Stimulated activated CD4-positive, alpha-beta T cell treated with anti-CD3 and anti-CD28 coated beads, Interleukin-15, amount 100 ng/mL, for 24 hours (primary cell): ENCODE data around the gene SMC4.
A peak's percentile ranks its signal among the peaks of the same experiment; 100 is the strongest.
"Not testable (repeated sequence)": the region's sequence is repeated elsewhere in the genome, so short reads cannot be mapped to it uniquely, and the experiment has no call there.

Experiments used
- DNase-seq: peaks from one replicate; pipeline ENCODE4 v3.0.0-alpha.2; 2020

The SMC4 gene

DNA sequence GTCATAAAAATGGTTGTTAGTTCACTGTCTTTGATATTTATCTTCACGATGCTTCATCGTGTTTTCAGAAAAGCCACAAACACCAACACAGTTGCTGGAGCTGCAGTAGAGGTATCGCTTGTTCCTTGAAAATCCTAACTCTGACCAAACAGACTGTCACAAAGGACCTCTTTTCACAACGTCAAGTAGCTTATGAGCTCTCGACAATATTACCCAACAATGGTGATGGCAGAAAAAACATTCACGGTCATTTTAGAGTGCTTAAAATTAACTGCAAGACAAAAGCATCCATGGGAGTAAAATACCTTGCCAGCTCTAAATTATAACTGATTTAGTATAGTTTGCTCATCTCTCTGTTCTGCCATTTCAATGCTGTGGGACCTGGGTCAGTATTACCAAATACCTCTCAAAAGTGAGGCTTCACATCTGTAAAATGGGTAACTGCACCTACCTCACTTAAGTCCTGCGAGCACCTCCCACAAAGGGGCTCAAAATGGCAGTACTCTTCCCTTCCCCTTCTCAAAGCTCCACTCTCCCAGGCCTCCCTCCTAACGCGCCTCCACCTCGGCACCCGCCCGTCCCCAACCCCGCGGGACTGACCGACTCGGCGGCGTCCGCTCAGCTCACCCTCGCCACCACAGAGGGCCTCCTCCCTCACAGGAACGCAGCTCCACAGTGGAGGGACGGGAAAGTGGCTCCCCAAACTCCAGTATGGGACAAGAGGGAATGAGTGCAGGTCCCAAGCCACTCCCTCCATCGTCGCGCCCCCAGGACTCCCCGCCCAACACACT is 49.6 kb downstream of the SMC4 start:
- DNase-seq, result no peak

DNA sequence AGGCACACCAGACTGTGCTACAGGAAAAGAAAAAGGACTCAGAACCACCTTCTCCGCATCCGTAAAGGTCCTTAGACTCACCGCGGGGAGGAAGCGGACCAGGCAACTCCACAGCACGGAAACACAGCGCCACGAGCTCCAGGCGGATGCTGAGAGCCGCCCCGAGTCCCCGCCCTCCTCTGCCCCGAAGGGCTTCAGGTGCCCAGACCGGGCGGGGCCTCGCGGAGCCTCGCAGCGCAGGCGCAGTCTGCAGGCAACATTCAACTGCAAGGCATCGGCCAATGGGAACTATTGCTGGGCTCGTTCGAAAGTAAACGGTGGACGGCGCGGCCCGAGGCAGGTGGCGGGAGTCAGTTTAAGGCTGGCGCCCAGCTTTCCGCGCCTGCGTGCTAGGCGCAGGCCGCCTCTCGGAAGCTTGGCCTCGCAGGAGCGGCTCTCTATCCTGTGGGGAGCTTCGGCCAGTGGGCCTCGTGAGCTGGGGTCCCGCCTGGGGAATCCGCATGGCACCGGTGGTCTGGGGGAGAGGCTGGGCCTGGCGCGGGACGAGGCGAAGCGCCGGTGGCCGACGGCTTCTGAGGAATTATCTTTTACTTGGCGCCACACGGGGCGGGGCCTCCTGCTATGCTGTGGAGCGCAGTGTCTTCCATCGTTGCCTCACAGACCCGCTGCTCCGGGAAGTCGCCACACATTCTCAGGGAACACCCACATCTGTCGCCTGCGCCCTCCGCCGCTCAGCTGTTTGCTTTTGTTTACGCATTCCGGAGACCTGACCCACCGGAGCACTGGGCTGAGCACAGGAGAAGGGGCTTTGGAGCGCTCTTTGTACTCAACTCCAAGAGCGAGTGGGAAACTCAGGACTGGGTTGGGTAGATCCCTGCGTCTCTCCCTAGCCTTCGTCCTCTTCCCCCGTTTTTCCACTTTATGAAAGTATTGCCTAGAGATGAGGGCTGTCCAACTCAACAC is 50.5 kb downstream of the SMC4 start, which contains the start of gene TRIM59:
TRIM59 (minus strand) TSS at position 151 of the 963 bp plus-strand sequence. CDS start 10,603 bp downstream, outside the sequence.
- peak; percentile 98 for DNase-seq

DNA sequence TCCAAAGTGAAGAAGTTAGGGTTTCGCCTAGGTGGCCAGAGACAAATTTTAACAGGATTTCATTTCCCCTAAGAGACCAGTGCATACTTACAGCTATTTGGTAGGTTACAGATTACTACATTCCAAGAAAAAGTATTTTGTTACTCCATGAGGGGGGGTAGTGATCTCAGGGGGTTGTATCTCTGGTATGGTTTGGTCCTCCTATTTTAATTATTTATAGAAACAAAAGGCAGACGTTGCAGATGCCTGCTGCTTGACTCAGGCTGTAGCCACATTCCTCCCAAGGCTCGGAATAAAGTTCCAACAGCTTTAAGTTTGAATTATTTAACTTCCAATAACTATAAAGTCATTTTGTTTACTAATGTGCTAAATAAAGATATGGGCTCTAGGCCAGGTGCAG is 51.4 kb downstream of the SMC4 start:
- DNase-seq, result no peak

DNA sequence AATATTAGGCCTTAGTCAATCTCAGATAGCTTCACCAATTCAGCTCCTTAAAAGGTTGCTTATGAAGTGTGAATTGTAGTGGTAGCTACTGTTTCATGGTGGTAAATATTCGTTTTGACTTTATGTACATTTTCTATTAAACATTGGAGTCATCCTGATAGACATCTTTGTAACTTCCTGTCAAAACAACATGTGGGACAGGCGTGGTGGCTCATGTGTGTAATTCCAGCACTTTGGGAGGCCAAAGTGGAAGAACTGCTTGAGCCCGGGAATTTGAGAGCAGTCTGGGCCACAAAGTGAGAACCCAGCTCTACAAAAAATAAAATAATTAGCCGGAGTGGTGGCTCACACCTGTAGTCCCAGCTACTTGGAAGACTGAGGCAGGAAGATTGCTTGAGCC is 52.2 kb downstream of the SMC4 start:
- DNase-seq, result no peak

DNA sequence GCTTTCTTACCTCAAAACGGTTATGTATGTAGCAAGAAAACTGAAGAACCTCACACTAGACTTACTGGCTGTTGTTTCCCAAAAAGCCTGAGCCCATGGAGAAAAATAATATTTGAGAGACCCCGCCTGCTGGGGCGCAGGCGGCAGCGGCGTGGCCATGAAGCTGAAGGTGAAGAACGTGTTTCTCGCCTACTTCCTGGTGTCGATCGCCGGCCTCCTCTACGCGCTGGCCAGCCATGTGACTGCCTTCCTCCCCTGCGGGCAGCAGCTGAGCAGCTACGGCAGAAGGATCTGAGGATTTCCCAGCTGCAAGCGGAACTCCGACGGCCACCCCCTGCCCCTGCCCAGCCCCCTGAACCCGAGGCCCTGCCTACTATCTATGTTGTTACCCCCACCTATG is 52.8 kb downstream of the SMC4 start:
- not testable (repeated sequence) for DNase-seq

DNA sequence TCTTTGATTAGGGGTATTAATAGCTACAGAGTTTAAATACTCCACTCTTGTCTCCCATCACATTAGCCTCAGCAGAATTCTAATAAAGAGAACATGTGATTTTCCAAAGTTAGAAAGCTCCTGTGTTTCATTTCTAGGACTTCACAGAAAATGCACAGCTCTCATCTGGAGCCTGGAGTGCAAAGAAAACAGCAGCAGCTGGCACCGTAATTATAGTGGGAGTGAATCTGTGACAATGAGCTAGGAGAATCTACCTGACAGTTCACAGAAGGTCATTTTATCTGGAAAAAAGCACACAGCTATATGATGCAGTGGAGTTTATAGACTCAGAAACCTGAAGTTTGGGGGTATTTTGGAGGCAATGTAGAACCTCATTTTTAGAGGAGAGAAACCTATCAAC is 55.5 kb downstream of the SMC4 start:
- DNase-seq, result no peak

DNA sequence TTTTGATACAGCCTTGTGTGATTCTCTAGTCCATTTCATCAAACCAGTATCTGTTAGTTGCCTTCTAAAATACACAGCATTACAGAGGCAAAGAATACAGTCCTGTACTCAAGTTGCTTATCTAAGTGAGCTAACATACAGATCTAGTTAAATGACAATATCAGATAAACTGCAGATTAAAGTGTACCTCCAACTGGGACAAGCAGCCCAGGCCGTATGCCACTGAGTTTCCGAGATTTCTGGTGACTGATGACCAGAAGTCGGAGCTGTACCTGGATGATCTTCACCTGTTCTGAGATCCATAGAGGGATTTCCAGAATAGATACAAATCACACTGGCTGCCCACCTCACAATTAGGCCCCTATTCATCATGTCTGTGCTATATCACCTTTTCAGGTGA is 56.4 kb downstream of the SMC4 start:
- DNase-seq, result no peak

DNA sequence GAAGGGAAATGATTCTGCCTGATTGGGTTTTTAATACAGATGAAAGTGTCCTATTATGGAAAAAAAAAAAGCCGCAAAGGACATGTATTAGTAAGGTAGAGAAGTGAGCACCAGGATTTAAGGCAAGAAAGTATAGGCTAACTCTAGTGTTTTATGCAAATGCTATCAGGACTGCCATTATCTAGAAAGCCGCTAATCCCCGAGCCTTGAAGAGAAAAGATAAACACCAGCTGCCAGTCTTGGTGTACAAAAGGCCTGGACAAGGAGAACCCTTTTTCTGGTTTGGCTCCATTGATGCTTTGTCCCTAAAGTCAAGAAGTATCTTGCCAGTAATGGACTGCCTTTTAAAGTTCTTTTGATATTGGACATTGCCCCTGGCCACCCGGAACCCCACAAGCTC is 58.7 kb downstream of the SMC4 start:
- DNase-seq, result no peak

DNA sequence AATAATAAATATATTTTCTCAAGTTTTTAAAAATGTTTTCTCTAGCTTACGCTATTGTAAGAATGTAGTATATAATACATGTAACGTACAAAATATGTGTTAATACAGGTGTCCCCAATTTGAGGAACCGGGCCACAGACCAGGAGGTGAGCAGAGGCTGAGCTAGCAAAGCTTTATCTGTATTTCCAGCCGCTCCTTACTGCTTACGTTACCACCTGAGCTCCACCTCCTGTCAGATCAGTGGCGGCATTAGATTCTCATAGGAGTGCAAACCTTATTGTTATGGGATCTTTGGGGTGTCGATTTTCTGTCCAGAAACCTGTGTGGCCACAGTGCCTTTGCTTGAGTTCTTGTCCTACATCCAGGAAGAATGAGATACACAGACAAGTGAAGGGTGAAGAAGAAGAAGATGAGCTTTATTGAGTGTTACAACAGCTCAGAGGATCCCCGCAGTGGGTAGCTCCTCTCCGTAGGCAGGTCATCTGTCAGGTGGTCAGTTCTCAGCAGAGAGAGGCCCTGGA is 60.1 kb downstream of the SMC4 start:
- no peak for DNase-seq

DNA sequence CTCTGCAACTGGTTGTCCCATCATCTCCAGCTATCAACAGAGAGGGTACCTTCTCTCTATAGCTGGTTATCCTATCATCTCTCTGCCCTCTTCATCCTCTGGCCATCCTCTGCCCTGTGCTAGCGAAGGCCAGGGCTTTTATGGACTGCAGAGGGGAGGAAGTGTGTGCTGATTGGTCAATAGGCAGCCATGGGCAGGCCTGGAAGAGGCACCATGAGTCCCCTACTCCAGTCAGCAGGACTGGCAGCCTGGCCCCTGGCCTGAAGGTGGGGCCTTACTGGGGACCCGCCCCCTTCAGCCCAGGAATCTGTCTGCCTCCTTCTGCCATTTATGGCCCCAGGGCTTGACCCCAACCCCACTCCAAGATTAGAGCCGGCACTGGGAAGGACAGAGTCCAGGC is 60.6 kb downstream of the SMC4 start:
- DNase-seq, result no peak

DNA sequence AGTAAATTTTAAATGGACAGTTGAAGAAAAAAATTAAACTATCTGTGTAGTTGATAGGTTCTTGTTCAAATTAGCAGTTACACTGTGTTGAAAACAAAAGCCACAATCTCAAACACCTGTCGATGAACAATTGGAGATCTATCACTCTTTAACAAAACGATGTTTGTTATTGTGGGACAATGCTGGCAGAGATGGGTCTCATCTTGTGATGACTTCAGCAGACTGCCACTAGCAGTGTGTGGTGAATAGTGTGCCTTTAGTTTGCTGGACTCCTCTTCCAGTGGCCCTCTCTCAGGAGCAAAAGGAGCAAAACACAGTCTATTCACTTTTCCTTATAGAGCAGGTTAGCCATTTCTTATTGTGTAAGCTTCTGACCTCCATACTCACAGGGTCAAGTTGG is 64.9 kb downstream of the SMC4 start:
- no peak for DNase-seq

DNA sequence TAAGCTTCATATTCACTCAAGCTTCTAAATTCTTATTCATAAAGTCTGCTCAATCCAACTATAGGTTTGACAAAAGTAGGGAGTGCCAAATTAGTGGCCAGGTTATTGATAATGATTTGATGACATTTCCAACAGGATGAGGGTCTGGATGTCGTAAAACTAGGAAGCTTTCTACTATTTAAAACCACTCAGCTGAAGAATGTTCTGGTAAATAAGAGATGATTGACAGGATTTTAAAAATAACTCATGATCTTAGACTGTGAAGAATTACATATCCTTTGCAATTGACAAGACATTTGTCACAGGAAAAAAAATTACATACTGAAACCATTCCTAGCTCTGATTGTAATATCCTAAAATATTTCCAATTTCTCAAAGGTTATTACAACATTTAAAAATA is 65.5 kb downstream of the SMC4 start:
- no peak for DNase-seq

DNA sequence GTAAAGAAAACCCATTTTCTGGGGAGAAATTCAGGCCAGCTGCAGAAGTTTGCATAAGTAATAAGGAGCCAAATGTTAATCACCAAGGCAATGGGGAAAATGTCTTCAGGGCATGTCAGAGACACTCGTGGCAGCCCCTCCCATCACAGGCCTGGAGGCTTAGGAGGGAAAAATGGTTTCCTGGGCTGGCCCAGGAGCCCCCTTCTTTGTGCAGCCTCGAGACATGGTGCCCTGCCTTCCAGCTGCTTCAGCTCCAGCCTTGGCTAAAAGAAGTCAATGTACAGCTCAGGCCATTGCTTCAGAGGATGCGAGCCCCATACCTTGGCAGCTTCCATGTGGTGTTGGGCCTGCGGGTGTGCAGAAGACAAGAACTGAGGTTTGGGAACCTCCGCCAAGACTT is 70.7 kb downstream of the SMC4 start:
- no peak for DNase-seq

DNA sequence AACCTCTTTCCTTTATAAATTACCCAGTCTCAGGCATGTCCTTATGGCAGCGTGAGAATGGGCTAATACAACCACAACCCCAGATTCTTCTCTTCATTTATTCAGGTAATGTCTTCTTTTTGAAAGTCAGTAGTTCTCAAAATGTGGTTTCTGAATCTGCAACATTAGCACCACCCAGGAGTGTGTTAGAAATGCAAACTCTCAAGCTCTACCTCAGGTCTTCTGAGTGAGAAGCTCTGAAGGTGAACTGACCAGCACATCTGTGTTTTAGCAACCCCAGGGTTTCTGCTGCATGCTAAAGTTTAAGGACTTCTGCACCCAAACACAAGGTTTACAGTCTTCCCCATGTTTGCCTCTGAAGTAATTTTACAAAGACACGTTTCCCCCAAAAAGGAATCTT is 72.4 kb downstream of the SMC4 start:
- DNase-seq, result no peak

DNA sequence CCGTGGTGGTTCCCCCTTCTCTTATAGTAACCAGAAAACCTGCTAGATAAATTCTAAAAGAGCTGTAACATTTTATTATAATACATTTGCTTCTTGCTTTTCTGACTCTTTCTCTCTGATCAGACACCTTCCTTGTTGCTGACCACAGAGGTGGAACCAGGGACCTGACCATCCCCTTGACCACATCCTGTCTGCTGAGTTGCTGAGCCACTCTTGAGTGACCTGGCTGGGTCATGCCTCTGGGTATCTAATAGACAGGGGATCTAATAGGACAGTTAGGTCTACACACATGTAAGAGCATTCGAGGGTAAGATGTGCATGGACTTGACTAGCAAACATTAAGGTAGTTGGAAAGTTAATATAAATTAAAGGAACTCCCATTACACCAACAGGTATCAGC is 72.9 kb downstream of the SMC4 start:
- no peak for DNase-seq

DNA sequence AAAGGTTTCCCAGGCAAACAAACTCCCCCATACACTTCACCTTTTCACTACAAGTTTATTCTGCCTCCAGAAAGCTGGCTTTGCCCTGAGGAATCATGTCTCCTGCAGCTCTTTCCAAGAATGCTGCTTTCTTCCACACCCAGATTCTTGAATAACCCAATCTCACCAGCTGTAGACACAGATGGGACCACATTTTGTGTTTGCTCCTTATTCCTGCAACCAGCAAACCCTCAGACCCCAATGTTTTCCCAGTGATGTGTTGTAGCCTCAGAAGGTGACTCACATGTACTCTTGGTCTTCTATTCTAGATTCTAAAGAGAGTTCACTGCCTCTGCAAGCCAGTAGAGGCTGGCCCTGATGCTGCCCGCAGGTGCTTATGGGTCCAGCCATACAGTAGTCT is 73.8 kb downstream of the SMC4 start:
- no peak for DNase-seq

DNA sequence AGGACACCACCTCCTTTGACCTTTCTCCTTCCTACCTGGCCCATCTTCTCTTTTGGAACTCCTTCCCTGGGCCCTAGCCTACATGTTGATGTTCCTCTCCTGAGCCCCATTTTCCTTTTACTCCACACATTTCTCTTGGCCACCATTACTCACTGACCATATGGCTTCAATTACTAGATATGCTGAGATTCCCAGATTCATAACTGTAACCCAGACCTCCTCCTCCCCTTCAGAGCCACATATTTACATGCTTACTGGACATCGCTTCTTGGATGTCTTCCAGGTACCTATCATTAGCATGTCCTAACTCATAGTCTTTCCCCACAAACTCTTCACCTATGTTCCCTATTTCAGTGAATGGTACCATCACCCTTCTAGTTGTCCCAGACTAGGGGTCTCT is 74.5 kb downstream of the SMC4 start:
- no peak for DNase-seq

DNA sequence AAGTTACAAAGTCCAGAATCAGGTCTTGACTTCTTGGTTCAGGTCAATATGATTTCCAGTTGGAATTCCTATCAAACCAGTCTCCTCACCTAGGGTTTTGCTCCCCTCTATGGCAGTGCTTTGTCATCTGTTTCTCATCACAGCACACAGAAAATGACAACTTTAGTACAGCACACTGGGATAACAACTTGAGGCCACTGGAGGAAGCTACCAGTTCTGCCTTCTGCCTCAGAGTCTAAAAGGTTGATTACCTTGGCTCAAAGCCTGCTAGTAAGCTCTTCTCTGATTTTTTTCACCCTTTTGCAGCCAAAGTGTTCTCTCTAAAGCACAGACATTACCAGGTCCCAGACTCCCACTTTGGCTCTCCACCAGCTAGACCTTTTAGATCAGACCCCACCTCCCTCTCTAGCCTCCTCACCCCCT is 75.0 kb downstream of the SMC4 start:
- no peak for DNase-seq

DNA sequence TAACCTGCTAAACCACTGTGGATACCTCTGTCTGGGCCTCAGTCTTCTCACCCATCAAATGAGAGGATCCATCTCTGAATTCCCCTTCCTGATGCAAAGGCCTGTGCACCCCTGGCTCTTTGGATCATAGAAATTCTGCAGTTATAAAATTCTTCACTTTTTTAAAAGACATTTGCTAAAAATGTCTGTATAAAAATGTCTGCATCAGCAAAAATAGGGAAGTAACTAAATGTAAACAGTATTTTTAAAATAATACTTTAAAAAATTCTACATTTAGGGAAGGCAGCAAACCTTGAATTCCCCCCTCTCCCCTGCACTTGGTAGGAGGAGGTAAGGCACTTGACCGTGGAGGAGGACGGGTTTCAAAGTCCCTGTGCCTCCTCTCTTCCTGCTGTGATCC is 75.7 kb downstream of the SMC4 start:
- no peak for DNase-seq

DNA sequence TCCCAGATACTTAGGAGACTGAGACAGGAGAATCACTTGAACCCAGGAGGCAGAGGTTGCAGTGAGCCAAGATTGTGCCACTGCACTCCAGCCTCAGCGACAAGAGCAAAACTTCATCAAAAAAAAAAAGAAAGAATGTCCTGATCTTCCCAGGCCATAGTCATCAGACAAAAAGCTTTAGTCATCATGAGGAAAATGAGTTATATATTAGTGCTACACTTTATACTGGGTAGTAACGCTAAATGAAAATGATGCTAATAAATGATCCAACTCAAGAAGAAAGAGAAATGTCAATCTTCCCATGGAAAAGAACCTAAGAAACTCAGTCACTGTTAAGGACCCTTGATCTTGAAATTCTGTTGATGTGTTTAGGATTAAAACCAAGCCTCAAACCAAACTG is 76.4 kb downstream of the SMC4 start:
- DNase-seq, result no peak

DNA sequence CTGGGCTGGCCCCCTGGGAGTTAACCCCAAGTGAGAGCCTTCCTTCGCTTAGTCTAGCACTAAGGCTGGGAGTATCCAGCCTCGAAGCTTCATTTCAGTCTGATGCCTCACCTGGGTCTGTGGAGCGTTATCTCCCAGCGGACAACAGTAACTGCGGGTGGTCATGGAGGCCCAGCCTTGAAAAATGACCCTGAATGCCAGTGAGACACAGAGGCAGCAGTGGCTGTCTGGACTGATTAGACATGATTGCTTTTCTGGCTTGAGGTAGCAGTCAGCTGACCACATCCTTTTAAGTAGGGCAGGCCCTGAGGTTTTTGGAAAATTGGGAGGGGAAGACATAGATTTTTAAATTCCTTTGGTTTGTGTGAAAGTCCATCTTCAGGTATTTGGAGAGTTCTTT is 78.3 kb downstream of the SMC4 start:
- no peak for DNase-seq

DNA sequence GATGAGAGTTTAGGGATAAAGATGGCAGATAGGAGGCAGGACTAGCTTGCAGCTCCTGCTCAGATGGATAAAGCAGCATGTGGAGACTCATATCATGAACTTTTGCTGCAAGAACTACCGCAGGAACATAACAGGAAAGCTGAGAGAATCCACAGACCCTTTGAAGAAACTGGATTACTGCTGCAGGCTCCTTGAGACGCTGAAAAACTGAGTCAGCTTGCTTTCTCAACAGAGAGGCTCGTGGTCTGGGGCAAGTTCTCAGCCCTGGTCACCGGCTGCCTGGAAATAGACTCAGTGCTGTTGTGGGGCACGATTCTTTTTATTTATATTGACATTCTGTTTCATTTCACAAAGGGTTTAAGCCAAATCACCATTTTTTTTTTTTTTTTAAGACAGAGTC is 78.9 kb downstream of the SMC4 start:
- DNase-seq, result no peak

DNA sequence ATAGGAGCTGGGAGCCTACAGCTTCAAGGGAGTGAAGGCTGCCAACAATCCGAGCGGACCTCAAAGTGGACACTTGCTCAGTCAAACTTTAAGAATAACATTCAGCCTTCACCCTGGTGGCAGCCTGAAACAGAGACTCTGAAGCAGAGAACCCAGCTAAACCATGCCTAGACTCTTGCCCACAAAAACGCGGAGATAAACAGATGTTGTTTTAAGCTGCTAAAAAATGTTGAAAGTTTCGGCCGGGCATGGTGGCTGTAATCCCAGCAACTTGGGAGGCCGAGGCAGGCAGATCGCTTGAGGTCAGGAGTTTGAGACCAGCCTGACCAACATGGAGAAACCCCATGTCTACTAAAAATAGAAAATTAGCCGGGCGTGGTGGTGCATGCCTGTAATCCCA is 79.9 kb downstream of the SMC4 start:
- DNase-seq, result no peak

DNA sequence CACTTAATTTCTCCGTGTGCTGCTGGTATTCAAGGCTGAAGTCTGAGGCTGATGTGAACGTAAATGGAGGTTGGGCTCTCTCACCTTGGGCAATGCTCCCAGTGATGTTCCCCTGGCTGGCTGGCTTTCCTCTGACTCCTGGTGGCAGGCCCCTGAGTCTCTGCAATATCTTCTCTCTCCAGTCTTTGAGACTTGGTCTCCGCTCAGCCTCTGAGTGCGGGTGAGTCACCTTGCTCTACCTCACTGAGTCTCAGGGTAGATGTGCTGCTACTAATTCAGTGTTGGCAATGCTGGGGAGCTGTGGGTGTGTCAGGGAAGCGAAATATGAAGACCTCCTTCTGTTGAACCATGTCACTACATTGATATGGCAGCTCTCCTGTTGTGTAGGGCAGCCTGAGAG is 81.5 kb downstream of the SMC4 start:
- no peak for DNase-seq
